ENCODE measurements around the gene TLX1.

TLX1 gene

DNA sequence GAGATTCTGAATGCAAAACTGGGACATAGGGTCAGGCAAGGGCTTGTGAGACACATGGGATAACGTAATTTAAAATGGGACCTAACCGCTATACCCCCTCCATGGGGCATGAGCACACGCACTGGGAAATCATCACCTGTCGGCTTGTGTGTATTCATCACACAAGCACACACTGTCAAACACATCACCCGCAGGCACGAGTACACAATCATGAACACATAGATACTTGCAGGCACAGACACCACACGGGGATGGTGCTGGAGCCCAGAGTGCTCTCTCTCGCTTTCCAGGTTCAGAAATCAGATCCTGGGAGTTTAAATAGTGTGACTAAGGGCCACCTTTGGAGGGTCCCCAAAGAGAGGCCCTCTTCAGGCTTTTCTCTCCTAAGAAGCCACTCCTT is 19.6 kb upstream of the TLX1 start:
- DNase-seq (ENCODE audit: low read depth in 2 of 2, low spot score in 1 of 2) = no peak

- DNase-seq (ENCODE audit: low read depth in 2 of 2, low spot score in 1 of 2) = no peak
Measured at GRCh38 chr10:101112799-101113594, 18.1 kb upstream of the TLX1 start.

DNA sequence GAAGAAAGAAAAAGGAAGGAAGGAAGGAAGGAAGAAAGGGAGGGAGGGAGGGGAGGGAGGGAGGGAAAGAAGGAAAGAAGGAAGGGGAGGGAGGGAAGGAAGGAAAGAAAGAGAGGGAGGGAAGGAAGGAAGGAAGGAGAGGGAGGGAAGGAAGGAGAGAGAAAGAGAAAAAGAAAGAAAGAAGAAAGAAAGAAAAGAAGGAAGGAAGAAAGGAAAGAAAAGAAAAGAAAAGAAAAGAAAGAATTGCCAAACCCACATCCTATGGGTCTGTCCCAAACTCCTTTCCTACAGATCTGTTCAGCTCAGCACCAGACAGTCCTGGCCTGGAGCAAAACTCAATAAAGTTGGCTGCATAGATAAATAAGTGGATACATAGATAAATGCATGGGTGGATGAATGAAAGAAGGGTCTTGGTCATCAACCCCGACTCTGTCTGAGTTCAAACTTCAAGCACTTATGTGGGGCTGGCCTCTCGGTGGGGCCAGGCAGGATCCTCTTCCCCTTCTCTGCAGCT is 17.2 kb upstream of the TLX1 start:
- no peak for DNase-seq (ENCODE audit: low read depth in 2 of 2, low spot score in 1 of 2)

GRCh38 chr10:101114646-101115045 is 16.5 kb upstream of the TLX1 start:
- no peak for DNase-seq (ENCODE audit: low read depth in 2 of 2, low spot score in 1 of 2)

DNA sequence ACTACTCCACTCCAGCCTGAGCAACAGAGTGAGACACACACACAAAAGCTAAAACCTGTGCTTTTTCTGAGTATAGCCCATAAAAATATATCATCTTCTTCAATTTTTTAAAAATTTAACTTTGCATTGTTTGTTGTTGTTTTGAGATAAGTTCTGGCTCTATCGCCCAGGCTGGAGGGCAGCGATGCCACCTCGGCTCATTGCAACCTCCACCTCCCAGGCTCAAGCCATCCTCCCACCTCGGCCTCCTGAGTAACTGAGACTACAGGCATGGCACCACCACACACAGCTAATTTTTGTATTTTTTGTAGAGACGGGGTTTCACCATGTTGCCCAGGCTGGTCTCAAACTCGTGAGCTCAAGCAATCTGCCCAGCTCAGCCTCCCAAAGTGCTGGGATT is 14.3 kb upstream of the TLX1 start:
- DNase-seq (ENCODE audit: low read depth in 2 of 2, low spot score in 1 of 2) = no peak

DNA sequence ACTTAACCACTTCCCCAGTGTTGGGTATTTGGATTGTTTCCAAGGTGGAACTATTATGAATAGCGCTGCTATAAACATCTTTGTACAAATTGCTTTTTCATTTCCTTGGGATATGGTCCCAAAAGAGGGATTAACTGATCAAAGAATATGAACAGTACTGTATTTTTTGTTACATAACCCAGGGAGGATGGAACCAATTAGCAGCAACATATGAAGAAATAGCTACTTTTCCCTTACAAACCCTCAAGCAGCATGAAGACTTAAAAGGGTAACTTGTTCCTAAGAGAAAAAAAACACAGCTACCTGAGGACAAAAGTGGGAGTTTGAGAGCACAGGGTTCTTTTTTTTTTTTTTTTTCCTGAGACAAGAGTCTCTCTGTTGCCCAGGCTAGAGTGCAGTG is 13.1 kb upstream of the TLX1 start:
- DNase-seq (ENCODE audit: low read depth in 2 of 2, low spot score in 1 of 2) = no peak

GRCh38 chr10:101120520-101120883 is 10.6 kb upstream of the TLX1 start:
- no peak for DNase-seq (ENCODE audit: low read depth in 2 of 2, low spot score in 1 of 2)

- no peak for DNase-seq (ENCODE audit: low read depth in 2 of 2, low spot score in 1 of 2)
Measured at GRCh38 chr10:101120884-101121653, 10.0 kb upstream of the TLX1 start.

DNA sequence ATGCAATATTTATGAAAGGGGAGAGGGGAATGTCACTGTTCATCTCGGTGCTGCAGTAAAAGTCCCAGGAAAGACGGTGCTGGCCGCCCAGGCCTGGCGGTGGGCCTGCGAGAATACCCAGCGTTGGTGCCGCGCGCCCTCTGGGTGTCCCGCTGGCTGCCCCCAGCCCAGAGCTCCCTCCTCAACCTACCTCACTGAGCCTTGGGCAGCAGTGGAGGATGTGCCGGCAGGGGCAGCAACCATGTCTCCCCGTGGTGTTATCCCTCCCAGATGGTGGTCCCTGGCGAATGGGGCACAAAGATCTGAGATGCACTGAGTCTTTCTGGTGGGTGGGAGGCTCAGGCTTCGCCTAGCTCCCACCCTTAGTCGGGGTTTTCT is 9.5 kb upstream of the TLX1 start:
- no peak for DNase-seq (ENCODE audit: low read depth in 2 of 2, low spot score in 1 of 2)

GRCh38 chr10:101122270-101123084 is 8.6 kb upstream of the TLX1 start:
- DNase-seq (ENCODE audit: low read depth in 2 of 2, low spot score in 1 of 2) = no peak

DNA sequence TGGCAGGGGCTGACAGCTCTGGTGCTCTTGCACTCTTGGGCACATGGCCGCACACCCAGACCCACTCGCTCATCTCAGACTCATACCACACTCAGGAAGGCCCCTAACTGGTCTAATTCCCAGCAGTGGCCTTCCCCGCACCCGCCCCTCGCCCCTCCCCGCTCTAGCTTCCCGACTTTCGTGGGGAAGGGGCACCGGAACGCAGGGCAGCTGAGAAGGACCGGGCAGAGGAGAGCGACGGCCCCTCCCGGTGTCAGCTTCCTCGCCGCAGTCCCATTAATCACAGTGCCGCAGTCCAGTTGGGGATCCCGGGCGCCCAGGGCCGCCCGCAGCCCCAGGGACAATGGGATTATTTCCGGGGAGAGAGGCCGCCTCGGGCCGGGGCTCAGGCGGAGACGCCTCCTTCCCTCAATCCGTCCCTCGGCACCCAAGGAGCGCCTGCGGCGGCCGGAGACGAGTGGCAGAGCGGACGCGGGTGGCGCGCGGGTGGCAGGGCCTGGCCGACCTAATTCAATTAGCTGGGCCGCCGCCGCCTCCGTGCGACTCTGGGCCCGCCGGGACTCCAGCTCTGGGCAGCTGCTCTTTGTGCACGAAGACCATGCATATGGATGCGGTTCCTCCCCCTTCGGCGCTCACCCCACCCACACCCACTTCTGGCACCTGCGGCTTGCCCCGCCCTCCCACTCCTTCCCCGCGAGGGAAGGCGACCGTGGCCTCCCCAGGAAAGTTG is 7.8 kb upstream of the TLX1 start:
- no peak for DNase-seq (ENCODE audit: low read depth in 2 of 2, low spot score in 1 of 2)

GRCh38 chr10:101123815-101124617 is 7.1 kb upstream of the TLX1 start:
- no peak for DNase-seq (ENCODE audit: low read depth in 2 of 2, low spot score in 1 of 2)

DNA sequence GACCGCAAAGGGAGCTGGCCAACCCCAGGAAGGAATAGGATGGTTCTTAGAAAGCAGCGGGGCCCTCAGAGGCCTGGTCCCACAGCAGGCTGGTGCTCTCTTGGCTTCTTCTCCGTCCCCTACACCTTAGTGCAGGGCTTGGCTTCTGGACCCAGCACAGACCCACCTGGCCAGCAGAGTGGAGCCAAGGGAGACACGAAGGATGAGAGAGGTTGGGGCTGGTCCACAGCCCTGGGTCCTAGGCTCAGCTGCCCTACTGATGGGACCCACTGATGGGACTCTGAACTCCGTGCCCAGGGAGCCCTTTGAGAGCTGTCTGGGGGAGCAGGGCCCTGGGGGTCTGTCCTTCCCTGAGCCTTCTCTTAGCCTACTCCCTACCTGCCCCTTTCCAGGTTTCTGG is 6.2 kb upstream of the TLX1 start:
- DNase-seq (ENCODE audit: low read depth in 2 of 2, low spot score in 1 of 2) = no peak

DNA sequence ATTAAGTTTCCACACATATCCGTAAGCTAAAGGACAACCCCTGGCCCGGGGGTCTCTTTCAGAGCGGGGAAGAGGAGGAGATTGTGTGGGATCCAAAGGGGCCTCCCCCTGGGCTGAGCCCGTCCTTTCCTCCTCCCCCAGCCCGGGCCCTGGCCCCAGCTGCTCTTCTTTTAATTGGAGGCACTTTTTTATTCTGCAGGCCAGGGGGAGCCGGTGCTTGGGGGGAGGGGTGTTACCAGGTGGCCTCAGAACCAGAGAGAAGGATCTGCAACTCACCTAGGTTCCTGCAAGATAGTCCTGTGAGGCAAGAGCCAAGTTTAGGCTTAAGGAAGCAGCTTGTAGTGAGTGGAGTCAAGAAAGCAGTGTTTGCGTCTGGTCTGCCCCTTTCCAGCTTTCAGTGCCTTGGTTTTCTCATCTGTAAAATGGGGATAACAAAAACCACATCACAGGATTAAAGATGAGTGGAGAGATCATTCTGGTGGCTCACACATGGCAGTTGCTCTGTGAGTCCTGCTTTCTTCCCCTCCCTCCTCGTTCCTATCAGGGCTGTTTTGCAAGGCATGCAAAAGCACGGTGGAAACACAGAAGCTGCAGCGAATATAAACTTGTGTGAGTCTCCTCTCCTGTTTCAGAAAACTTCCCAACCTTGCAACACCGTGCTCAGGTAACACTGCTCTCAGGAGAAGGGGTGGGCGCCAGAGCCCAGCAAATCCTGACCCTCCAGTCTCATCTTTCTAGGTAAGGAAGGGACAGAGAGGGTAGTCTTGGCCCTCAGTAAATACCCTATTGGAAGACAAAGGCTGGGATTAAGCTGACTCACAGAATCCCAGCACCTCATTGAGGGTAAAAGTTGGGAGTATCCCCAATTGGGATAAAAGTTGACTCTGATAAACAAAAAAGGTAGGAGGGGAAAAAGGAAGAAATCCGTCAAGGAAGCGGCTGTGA is 4.1 kb upstream of the TLX1 start:
- DNase-seq (ENCODE audit: low read depth in 2 of 2, low spot score in 1 of 2) = no peak

- DNase-seq (ENCODE audit: low read depth in 2 of 2, low spot score in 1 of 2) = no peak
Measured at GRCh38 chr10:101130141-101130540, 959 bp upstream of the TLX1 start.

DNA sequence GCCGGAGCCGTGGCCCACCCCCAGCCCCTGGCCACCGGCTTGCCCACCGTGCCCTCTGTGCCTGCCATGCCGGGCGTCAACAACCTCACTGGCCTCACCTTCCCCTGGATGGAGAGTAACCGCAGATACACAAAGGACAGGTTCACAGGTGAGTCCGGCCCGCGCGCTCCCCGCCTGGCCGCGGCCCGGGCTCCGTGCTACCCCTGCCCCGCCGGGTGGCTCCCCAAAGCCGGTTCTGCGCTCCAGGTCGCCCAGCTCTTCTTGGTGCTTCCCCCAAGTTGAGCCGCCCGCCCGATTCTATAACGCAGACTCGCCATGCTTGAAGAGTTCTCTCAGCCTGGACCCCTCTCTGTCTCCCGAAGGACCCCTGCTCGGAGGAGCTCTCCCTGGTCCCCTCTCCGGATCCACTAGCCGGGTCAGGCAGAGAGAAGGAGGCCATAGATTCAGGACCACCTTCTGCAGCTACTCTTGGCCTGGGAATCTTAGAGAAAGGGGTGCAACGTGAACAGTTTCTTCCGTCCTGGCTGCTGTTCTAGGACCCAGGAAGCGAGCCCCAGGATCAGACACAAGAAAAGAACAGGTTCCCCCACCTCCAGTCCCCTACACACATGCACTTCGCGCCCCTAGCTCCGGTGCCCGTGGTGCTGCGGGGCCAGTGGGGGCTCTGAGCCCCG is 999 bp downstream of the TLX1 start:
- DNase-seq (ENCODE audit: low read depth in 2 of 2, low spot score in 1 of 2) = no peak

GRCh38 chr10:101132636-101133473 is 1.8 kb downstream of the TLX1 start:
- no peak for DNase-seq (ENCODE audit: low read depth in 2 of 2, low spot score in 1 of 2)
